SW 1271 (cell line): Measurements from ENCODE around the gene CEACAM4.
"Not testable (repeated sequence)": the region's sequence is repeated elsewhere in the genome, so short reads cannot be mapped to it uniquely, and the experiment has no call there.

ENCODE experiments used
- DNase-seq, 2 experiments: peaks; one replicate each; lab custom pipeline; 2025; lab: John Stamatoyannopoulos, UW

CEACAM4 gene

GRCh38 chr19:41626877-41627276 lies at the start of gene CEACAM4:
CEACAM4 (minus strand) TSS chr19:41627074; CDS start chr19:41626963, 111 bp downstream.
- DNase-seq: no peak

DNA sequence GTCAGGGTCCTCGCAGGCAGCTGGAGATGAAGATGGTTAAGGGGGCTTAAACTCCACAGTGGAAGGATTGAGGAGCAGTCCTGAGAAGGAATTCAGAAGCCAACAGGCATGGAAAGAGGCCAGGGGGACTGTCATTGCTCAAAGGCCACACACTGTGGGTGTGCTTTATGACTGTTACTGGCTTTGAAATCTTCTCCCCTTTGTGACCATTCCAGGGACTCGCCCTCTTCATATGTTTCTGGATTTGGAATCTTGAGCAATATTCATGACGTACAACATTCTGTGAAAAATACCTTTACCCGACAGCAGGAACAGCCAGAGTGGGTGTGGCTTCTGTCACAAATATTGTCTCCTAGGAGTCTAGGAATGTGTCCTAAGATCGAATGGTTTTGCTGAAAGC lies 44.6 kb upstream of the CEACAM4 start:
- DNase-seq: no peak

GRCh38 chr19:41670755-41671154 lies 43.9 kb upstream of the CEACAM4 start:
- DNase-seq: no peak

DNA sequence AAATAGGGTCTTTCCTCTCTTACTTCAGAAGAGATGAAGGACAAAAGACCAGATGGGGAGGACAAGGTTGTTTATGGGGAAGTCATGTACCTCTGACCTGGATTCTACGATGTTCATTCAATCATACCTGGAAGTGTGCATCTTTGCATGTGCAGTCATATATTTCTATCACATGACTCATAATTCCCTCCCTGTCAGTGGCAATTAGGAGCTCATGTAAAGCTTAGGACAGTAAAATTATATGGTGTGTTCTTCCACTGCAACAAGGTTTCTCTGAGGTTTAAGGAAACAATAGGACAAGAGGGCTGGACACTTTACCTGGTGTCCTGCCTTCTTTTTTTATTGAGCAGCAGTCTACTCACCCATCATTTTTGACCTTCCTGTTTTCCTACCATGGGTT lies 41.4 kb upstream of the CEACAM4 start:
- no peak for DNase-seq

DNA sequence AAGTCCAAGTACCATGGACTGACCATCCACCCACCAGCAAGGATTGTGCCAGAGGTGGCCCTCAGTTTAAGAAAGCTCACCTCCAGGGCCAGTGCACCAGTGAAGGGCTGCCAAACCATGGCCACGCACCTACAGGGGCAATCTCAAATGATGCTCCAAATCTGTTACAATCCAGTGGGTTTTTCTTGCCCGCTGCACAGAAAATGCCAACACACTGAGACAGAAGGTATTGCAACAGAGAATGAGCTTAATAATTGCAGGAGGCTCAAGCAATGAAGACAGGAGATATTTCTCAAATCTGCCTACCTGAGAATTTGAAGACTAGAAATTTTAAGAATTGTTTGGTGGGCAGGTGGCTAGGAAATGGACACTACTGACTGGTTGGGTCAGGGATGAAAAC lies 39.2 kb upstream of the CEACAM4 start:
- no peak for DNase-seq

DNA sequence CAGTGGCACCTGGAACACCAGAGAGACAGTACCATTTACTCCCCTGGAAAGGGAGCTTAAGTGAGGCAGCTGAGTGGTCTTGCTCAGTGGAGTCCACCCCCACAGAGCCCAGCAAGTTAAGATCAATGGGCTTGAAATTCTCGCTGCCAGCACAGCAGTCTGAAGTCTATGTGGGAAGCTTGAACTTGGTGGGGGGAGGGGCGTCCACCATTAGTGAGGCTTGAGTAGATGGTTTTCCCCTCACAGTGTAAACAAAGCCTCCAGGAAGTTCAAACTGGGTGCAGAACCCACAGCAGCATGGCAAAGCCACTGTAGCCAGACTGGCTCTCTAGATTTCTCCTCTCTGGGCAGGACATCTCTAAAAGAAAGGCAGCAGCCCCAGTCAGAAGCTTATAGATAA lies 30.3 kb upstream of the CEACAM4 start:
- DNase-seq: no peak

DNA sequence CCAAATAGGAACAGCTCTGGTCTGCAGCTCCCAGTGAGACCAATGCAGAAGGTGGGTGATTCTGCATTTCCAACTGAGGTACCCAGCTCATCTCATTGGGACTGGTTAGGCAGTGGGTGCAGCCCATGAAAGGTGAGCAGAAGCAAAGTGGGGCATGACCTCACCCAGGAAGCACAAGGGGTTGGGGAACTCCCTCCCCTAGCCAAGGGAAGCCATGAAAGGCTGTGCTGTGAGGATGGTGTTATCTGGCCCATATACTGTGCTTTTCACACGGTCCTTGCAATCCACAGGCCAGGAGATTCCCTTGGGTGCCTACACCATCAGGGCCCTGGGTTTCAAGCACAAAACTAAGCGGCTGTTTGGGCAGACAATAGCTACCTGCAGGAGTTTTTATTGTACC lies 29.9 kb upstream of the CEACAM4 start:
- DNase-seq: not testable (repeated sequence)

GRCh38 chr19:41652250-41652649 lies 25.4 kb upstream of the CEACAM4 start:
- DNase-seq: no peak

- DNase-seq: no peak
Observed at GRCh38 chr19:41649827-41650226, 23.0 kb upstream of the CEACAM4 start.

DNA sequence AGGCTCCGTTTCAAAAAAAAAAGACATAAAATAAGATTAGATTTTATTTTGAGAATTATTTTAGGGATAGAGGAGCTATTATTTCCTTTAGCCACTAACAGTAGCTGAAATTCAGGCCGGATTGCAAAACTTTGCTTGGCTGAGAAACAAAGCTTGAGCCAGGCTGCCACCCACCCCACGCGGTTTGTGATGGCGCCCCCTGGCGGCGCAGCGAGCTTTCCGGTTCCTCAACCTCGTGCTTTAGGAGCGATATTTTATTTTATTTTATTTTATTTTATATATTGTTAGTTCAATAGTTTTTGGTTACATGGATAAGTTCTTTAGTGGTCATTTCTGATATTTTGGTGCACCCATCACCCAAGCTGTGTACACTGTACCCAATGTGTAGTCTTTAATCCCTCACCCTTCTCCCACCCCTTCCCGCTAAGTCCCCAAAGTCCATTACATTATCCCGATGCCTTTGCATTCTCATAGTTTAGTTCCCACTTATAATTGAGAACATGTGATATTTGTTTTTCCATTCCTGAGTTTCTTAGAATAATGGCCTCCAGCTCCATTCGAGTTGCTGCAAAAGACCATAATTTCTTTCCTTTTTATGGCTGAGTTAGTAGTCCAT lies 19.8 kb upstream of the CEACAM4 start:
- no peak for DNase-seq

DNA sequence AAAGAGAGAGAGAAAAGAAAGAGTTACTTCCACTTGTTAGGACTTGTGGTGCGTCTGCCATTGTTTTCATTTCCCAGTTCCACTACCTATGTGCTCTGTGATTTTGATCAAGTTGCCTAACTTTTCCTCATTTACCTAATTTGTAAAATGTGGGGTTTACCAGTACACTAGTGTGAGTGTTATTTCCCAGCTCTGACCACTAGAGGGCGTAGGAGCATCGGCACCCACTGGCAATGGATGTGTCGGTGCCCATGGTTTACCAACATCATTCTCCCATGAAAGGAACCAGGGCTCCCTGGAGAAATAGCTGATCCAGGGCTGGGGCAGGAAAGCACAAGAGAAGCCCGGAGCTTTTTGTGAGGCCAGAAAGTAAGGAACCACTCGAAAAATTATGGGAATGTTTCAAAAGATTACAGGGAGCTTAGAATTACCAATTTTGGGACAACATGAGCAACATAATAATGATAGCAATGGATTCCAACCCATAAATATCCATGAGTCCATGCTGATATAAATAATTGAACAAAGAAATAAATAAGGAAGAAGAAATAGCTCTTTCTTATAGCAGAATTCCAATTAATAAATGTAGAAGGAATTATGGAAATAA lies 15.1 kb upstream of the CEACAM4 start:
- DNase-seq: peak in 1 of 2 experiments; percentile 55

DNA sequence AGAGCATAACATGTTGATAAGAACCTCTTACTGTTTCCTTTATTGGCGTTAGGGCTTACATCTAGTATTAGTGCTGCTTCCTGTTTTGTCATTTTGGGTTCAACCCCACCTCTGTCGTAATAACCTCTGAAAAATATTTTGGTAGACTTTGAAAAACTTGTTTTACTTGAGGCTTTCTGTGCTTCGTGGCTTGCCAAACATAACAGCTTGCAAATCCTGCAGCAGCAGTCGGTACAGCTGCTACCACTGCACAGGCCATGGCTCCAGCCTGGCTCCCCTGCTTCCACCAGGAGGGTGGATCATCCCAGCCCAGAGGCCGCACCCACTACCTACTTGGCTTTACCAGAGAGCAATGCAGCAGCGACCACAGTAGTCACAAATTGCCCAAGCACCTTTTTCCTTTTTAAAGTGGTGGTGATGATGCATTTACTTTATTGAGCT lies 11.8 kb upstream of the CEACAM4 start:
- DNase-seq: no peak

GRCh38 chr19:41637484-41637883 lies 10.6 kb upstream of the CEACAM4 start:
- no peak for DNase-seq

DNA sequence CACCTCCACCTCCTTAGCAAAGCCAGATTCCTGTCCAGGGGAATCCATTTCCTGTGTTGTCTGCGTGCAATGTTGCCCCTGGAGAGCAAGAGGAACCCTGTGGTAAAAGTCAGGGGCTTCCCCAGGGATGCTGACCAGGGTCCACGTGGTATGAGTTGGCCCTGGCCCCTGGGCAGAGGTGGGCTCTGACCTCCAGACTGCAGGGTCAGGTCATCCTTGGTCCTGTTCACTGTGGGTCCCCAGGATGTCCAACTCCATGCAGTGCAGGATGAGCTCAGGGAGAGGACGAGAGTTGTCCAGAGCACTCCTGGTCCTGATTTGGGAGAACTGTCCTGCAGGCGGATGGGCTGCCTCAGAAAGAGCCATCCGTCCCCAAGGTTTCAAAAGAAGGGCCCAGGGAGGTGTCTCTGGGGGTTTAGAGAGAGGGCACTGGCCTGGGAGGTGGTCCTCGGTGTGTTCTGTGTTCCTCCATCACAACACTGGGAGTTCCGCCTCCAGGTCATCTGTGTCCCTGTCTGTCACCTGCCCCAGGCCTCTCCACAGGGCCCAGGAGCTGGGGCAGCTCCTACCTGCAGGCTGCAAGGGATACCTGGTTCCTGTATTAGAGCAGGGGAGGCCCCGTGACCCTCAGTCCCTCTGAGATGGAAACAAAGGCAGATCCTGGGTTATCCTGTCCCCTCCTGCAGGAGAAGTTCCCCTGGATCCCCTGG lies 1.2 kb upstream of the CEACAM4 start:
- no peak for DNase-seq

DNA sequence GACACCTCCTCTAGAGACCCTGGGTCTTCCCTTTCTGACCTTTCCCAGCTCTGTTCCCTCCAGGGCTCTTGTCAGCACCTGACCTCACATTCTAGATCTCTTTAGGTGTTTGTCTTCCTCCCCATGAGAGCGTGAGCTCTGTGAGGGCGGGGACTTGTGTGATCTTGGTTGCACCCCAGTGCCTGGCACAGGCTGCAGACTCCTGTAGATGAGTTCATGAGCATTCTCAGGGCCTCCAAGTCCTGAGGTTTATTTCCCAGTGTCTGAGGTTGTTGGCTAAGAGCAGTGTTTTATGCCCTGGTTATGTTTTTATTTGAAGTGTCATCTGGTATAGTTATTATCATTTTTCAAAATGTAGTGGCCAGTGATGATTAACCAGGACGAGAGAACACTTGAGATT lies 596 bp downstream of the CEACAM4 start:
- no peak for DNase-seq

DNA sequence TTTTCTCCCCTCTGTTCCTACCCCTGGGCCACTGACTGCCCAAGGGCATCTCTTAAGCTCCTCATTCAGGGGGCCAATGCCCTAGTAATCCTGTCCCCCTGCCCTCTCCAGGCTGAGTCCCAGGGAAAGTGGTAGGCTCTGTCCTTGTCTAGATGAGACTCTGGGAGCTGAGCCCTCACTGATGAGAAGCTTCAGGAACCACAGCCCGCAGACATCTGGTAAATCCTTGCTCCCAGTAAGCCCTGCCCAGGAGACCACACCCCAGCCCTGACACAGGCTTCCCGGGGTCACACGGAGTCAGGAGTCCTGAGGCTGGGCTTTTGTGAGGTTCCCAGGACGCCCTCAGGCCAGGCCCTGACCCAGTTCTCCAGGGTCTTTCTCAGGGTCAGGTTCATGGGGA lies 1.9 kb downstream of the CEACAM4 start:
- no peak for DNase-seq

DNA sequence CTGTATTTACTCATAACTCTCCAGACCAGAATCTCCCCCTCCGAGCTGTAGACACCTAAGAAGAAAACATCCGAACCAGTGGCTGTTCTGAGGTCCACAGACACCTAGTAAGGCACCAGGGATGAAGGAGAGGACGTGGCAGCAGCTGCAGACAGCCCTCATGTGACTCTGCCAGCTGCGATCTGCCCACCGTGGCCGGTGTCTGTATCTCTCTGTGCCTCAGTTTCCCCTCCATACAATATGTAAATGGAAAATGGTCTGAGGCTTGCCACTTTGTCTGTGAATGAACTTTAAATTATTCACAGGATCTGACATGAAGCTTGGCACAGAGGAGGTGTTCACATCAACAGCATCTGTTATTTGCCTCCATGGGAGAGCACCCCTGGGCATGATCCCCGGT lies 2.4 kb downstream of the CEACAM4 start:
- no peak for DNase-seq

GRCh38 chr19:41623360-41623759 lies 3.5 kb downstream of the CEACAM4 start:
- DNase-seq: no peak

DNA sequence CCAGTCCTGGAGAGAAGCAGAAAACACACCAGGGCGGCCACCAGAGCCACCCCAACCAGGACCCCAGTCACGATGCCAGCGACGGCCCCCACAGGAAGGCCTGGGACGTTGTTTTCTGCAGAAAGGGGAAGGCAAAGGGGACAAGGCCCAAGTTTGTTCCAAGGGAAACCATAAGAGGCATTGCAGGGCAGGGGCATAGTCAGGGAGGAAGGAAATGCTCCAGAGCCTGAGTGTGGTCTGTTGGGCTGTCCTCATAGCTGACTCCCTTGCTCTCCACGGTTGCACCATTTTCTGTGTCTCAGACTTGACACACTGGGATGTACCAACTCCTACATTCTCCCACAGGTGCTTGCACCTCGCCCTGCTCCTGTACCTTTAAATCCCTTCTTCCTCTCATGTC lies 5.2 kb downstream of the CEACAM4 start:
- no peak for DNase-seq

DNA sequence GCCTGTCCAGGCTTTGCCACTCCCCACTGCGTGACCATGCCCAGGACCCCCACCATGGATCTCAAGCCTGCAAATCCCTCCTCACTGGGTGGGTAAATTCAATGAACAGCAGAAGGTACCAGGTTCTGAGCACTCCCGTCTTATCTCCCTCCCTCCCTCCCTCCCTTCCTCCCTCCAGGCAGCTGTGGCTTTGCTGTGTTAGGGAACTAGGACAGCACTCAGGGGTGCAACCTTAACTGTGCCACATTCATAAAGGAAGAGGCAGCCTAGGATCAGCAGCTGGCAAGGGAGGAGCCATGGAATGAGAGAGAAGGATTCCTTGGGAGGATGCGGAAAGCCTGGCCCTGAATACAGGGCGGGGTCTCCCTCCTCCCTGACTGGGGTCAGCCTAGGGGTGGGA lies 5.6 kb downstream of the CEACAM4 start:
- DNase-seq: no peak

GRCh38 chr19:41620171-41620570 lies 6.7 kb downstream of the CEACAM4 start:
- DNase-seq: no peak

DNA sequence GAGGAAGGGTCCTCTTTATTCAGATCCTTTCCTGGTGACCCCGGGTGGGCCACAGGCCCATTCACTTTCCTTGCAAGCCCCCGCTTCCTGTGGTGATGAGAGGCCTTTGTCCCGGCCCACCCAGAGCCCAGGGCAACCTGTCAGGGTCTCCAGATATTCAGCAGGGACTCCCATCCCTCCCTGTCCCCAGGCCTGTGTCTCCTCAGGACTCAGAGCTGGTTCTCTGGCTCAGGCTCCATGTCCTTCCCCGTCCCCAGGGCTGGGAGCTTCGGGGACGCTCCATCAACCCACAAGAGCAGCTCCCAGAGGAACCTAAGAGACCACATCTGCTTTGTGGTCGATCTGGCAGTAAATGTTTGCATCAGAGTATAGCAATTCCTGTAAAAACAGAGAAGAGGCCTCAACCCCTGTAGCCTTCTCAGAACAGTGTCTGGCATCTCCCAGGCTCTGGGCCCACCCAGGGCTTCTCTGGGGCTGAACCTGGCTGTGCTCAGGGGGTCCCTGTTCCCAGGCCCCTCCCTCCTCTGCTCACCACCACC lies 7.8 kb downstream of the CEACAM4 start:
- DNase-seq: no peak
